A549 (cell line): Measurements from ENCODE around the gene ACAD11. TPM values are rescaled to one million over a fixed set of nuclear protein-coding genes. Genes with fewer than 3 reads are reported as not detected.

Experiments used
- ATAC-seq, 2 experiments: fragments of 200-7000 bp in 1 of 2; fragments of >200 bp in 1 of 2; cut with Nextera tagmentation in 1 of 2; cut with Tn5 transposase in 1 of 2; 3 replicates each; pipeline versions ENCODE4 v1.8.0 to v1.9.1; 2018 to 2020; ENCODE audit warnings: mild to moderate bottlenecking in 1 of 2, moderate library complexity in 1 of 2
- CTCF ChIA-PET: fragments of 300-600 bp; sonication (Branson Sonifier 250); formaldehyde crosslinking; extraction: SDS; loops from one replicate; lab custom pipeline; 2021; ENCODE audit warnings: antibody characterized with exemption, inconsistent platforms; lab: Yijun Ruan, JAX
- POLR2A ChIA-PET: fragments of 350-600 bp; formaldehyde crosslinking; extraction: SDS; loops from one replicate; lab custom pipeline; 2021; ENCODE audit warnings: antibody characterized with exemption, inconsistent platforms; lab: Yijun Ruan, JAX
- DNase-seq, 2 experiments: peaks; one replicate each; pipeline versions ENCODE4 v3.0.0 to v3.0.0-alpha.2; 2011 to 2016; ENCODE audit warnings: low read depth in 1 of 2, low spot score in 1 of 2
- FAIRE-seq: peaks from 2 replicates; lab custom pipeline; 2011; peaks lifted over from hg19 to GRCh38; lab: Jason Lieb, UNC
- H3K27ac ChIP-seq, 2 experiments: fragments of >200 bp; sonication (Bioruptor Twin); formaldehyde crosslinking; 3 replicates each; pipeline ENCODE4 v1.5.1; 2016 to 2017
- H3K4me1 ChIP-seq: fragments of >200 bp; sonication (Bioruptor Twin); formaldehyde crosslinking; 3 replicates; pipeline ENCODE4 v1.6.1; 2016
- H3K4me2 ChIP-seq: fragments of >200 bp; sonication (Bioruptor Twin); formaldehyde crosslinking; 3 replicates; pipeline ENCODE4 v1.6.1; 2016
- H3K4me3 ChIP-seq: fragments of >200 bp; sonication (Bioruptor Twin); formaldehyde crosslinking; 3 replicates; pipeline ENCODE4 v1.5.1; 2016
- H3K9me3 ChIP-seq: fragments of >200 bp; sonication (Bioruptor Twin); formaldehyde crosslinking; 3 replicates; pipeline ENCODE4 v1.6.1; 2016
- BHLHE40 ChIP-seq: IDR thresholded peaks from 2 replicates; pipeline ENCODE4 v1.6.1; 2012; ENCODE audit warnings: low read depth, low read length, inconsistent platforms
- CEBPB ChIP-seq, 2 experiments: fragments of >200 bp in 1 of 2; sonication (Bioruptor Twin) in 1 of 2; formaldehyde crosslinking in 1 of 2; IDR thresholded peaks; 2 replicates each; pipeline ENCODE4 v1.6.1; 2012 to 2016
- CHD2 ChIP-seq: fragments of 150-350 bp; IDR thresholded peaks from 2 replicates; pipeline ENCODE4 v1.6.1; 2014; ENCODE audit warnings: low read length; ENCODE audit not compliant: partially characterized antibody
- CHD4 ChIP-seq: fragments of 200-600 bp; sonication (generic); IDR thresholded peaks from 2 replicates; pipeline ENCODE4 v1.6.1; 2016; ENCODE audit warnings: antibody characterized with exemption, mild to moderate bottlenecking, borderline replicate concordance
- E2F6 ChIP-seq: IDR thresholded peaks from 2 replicates; pipeline ENCODE4 v1.6.1; 2012; ENCODE audit warnings: low read depth, borderline replicate concordance
- EHF ChIP-seq: fragments of 250-450 bp; sonication (Bioruptor Pico); IDR thresholded peaks from 2 replicates; pipeline ENCODE4 v1.5.0; 2020; ENCODE audit warnings: mild to moderate bottlenecking
- EP300 ChIP-seq, 2 experiments: fragments of >200 bp; sonication (Bioruptor Twin); formaldehyde crosslinking; IDR thresholded peaks; 2 replicates in 1 of 2; 3 replicates in 1 of 2; pipeline ENCODE4 v1.6.1; 2016 to 2017
- ESRRA ChIP-seq: fragments of 150-350 bp; IDR thresholded peaks from 2 replicates; pipeline ENCODE4 v1.6.1; 2014; ENCODE audit warnings: mild to moderate bottlenecking, low read length, borderline replicate concordance
- FOSL2 ChIP-seq, 2 experiments: fragments of 450-650 bp in 1 of 2; fragments of >200 bp in 1 of 2; sonication (Bioruptor Twin) in 1 of 2; formaldehyde crosslinking; IDR thresholded peaks; 2 replicates each; pipeline versions ENCODE4 v1.5.0 to v1.6.1; 2016 to 2020; ENCODE audit warnings: mild to moderate bottlenecking in 1 of 2, moderate library complexity in 1 of 2
- HES2 ChIP-seq: fragments of >200 bp; sonication (Bioruptor Twin); formaldehyde crosslinking; IDR thresholded peaks from 2 replicates; pipeline ENCODE4 v1.6.1; 2016
- HMGXB4 ChIP-seq: fragments of 250-450 bp; sonication (Bioruptor Pico); IDR thresholded peaks from 2 replicates; pipeline ENCODE4 v1.5.0; 2021; ENCODE audit warnings: mild to moderate bottlenecking, moderate library complexity, borderline replicate concordance
- HOXA7 ChIP-seq: fragments of 250-450 bp; sonication (Bioruptor Pico); IDR thresholded peaks from 2 replicates; pipeline ENCODE4 v1.5.0; 2020; ENCODE audit warnings: mild to moderate bottlenecking, moderate library complexity
- HOXB5 ChIP-seq: fragments of 250-450 bp; sonication (Bioruptor Pico); IDR thresholded peaks from 2 replicates; pipeline ENCODE4 v1.5.0; 2020; ENCODE audit warnings: mild to moderate bottlenecking, moderate library complexity
- JUN ChIP-seq, 2 experiments: fragments of >200 bp; sonication (Bioruptor Twin); formaldehyde crosslinking; IDR thresholded peaks; 2 replicates in 1 of 2; 3 replicates in 1 of 2; pipeline ENCODE4 v1.6.1; 2016 to 2017
- JUNB ChIP-seq: fragments of >200 bp; sonication (Bioruptor Twin); formaldehyde crosslinking; IDR thresholded peaks from 2 replicates; pipeline ENCODE4 v1.6.1; 2016
- KDM5A ChIP-seq: fragments of 200-600 bp; sonication (generic); IDR thresholded peaks from 2 replicates; pipeline ENCODE4 v1.6.1; 2016; ENCODE audit warnings: antibody characterized with exemption, mild to moderate bottlenecking
- MAX ChIP-seq: IDR thresholded peaks from 2 replicates; pipeline ENCODE4 v1.6.1; 2012
- MAZ ChIP-seq: fragments of 150-350 bp; IDR thresholded peaks from 2 replicates; pipeline ENCODE4 v1.6.1; 2014; ENCODE audit warnings: antibody characterized with exemption, low read depth, low read length, borderline replicate concordance
- MYC ChIP-seq: IDR thresholded peaks from 2 replicates; pipeline ENCODE4 v1.6.1; 2012; ENCODE audit warnings: mild to moderate bottlenecking, inconsistent platforms, low read length, improper control_type of control experiment, borderline replicate concordance
- NFE2L2 ChIP-seq: fragments of 150-350 bp; conservative IDR thresholded peaks from 2 replicates; pipeline ENCODE4 v1.6.1; 2014; ENCODE audit warnings: low read length
- NR3C1 ChIP-seq: fragments of >200 bp; sonication (Bioruptor Twin); formaldehyde crosslinking; IDR thresholded peaks from 3 replicates; pipeline ENCODE4 v1.6.1; 2017
- PBX3 ChIP-seq: IDR thresholded peaks from 2 replicates; pipeline ENCODE4 v1.6.1; 2012
- POLR2A ChIP-seq: IDR thresholded peaks from 2 replicates; pipeline ENCODE4 v1.6.1; 2012; ENCODE audit warnings: mild to moderate bottlenecking, low read length
- POLR2AphosphoS2 ChIP-seq: conservative IDR thresholded peaks from 2 replicates; pipeline ENCODE4 v1.6.1; 2012; ENCODE audit warnings: low read length, improper control_type of control experiment, inconsistent platforms
- RAD21 ChIP-seq, 2 experiments: fragments of >200 bp in 1 of 2; sonication (Bioruptor Twin) in 1 of 2; formaldehyde crosslinking in 1 of 2; IDR thresholded peaks in 1 of 2; conservative IDR thresholded peaks in 1 of 2; 2 replicates in 1 of 2; 3 replicates in 1 of 2; pipeline ENCODE4 v1.6.1; 2012 to 2018; ENCODE audit warnings: inconsistent platforms in 1 of 2
- RNF2 ChIP-seq: fragments of 200-600 bp; sonication (generic); IDR thresholded peaks from 2 replicates; pipeline ENCODE4 v1.6.1; 2016; ENCODE audit warnings: low read depth, mild to moderate bottlenecking, antibody characterized with exemption, moderate library complexity, borderline replicate concordance
- SREBF2 ChIP-seq: fragments of 450-650 bp; IDR thresholded peaks from 2 replicates; pipeline ENCODE4 v1.6.1; 2014; ENCODE audit warnings: mild to moderate bottlenecking, moderate library complexity
- TP53 ChIP-seq: fragments of 250-450 bp; sonication (Bioruptor Pico); IDR thresholded peaks from 2 replicates; pipeline ENCODE4 v1.5.0; 2021; ENCODE audit warnings: mild to moderate bottlenecking, moderate library complexity
- USF2 ChIP-seq: fragments of 450-650 bp; IDR thresholded peaks from 2 replicates; pipeline ENCODE4 v1.6.1; 2014; ENCODE audit warnings: antibody characterized with exemption
- ZFP36 ChIP-seq: fragments of 450-650 bp; IDR thresholded peaks from 2 replicates; pipeline ENCODE4 v1.6.1; 2014; ENCODE audit warnings: borderline replicate concordance; ENCODE audit not compliant: partially characterized antibody
- ZSCAN20 ChIP-seq: fragments of 250-450 bp; sonication (Bioruptor Pico); IDR thresholded peaks from 2 replicates; pipeline ENCODE4 v1.8.0; 2022; ENCODE audit warnings: mild to moderate bottlenecking, moderate library complexity
- WGBS: methylation state at CpG from one replicate; pipeline ENCODE4 v1.1.6; 2017; ENCODE audit errors: missing lambda C conversion rate; 5-methylcytosine and 5-hydroxymethylcytosine counted together
- polyA plus RNA-seq, 4 experiments: library from polyadenylated mRNA; depleted of rRNA in 3 of 4; stranded (reverse); fragments of >200 nt; fragmentation: RNase III in 1 of 4; extraction: RNeasy Plus Mini Kit Qiagen cat#74134 plus additional on column Dnase treatment in 1 of 4; gene quantifications; 2 replicates in 3 of 4; 3 replicates in 1 of 4; pipeline ENCODE4 v1.2.3, GENCODE V29; 2011 to 2017

ACAD11 gene
- polyA plus RNA-seq, 2 of the 4 experiments (the other 2 are of a cell fraction): 10.3 to 19.2 TPM

- DNase-seq: no peak
- Histone ChIP-seq H3K4me2 (no peak overlapping the region), H3K4me1 (no peaks in the 10 kb centered on the region), H3K4me3 (no peak overlapping the region), H3K27ac (no peak overlapping the region), H3K9me3 (peaks cover 5% of the 10 kb centered on the region; the same call in 1 of the 3 replicates)
- TF ChIP-seq POLR2A (no peak), HMGXB4 (no peak), ZSCAN20 (CRISPR knock-in tag) (no peak), POLR2AphosphoS2 (no peak), CHD2 (no peak), JUNB (no peak), RAD21 (conservative IDR thresholded peaks at IDR 0.05 in 1 of 2, IDR thresholded peaks at IDR 0.05 in 1 of 2) (no peak), CHD4 (no peak), USF2 (no peak), EHF (CRISPR knock-in tag) (no peak), FOSL2 (IDR thresholded peaks at IDR 0.05) (no peak), FOSL2 (CRISPR knock-in tag; IDR thresholded peaks at IDR 0.05) (no peak), HOXB5 (CRISPR knock-in tag) (no peak), MAX (no peak), ZFP36 (no peak)
- 92% methylated on average over 5 of the region's 5 CpGs for WGBS
- ATAC-seq: no peak
- ChIA-PET POLR2A (no interaction called here), CTCF (no interaction called here)
- no peak for FAIRE-seq
These were observed 85.8 kb downstream of the ACAD11 start for GRCh38 chr3:132573797-132574211.

- no peak overlapping the region for H3K4me2 ChIP-seq
- H3K4me1 ChIP-seq: no peaks in the 10 kb centered on the region
- H3K4me3 ChIP-seq: no peak overlapping the region
- ChIA-PET CTCF (no interaction called here), POLR2A (no interaction called here)
- TF ChIP-seq KDM5A: no peak
- no peak for TF ChIP-seq PBX3
- TF ChIP-seq HOXA7 (CRISPR knock-in tag): no peak
- no peak for TF ChIP-seq FOSL2 (IDR thresholded peaks at IDR 0.05)
- no peak for TF ChIP-seq FOSL2 (CRISPR knock-in tag; IDR thresholded peaks at IDR 0.05)
- TF ChIP-seq POLR2A: no peak
- TF ChIP-seq NR3C1: no peak
- TF ChIP-seq NFE2L2: no peak
- no peak for TF ChIP-seq SREBF2
- TF ChIP-seq RNF2: no peak
- TF ChIP-seq CHD4: no peak
- no peak for TF ChIP-seq POLR2AphosphoS2
- DNase-seq (no peak), FAIRE-seq (no peak), ATAC-seq (no peak)
- H3K9me3 ChIP-seq: peaks cover 5% of the 10 kb centered on the region; the same call in 1 of the 3 replicates
- no peak overlapping the region for H3K27ac ChIP-seq
- 74% methylated on average over 2 of the region's 2 CpGs for WGBS
These were observed 89.6 kb downstream of the ACAD11 start for GRCh38 chr3:132570016-132570415.

GRCh38 chr3:132569580-132569979, 90.0 kb downstream of the ACAD11 start:
- H3K4me3 ChIP-seq: no peak overlapping the region
- no peak overlapping the region for H3K27ac ChIP-seq
- ChIA-PET POLR2A (no interaction called here), CTCF (no interaction called here)
- H3K4me1 ChIP-seq: no peaks in the 10 kb centered on the region
- FAIRE-seq (no peak), DNase-seq (no peak), ATAC-seq (no peak)
- no peak overlapping the region for H3K4me2 ChIP-seq
- H3K9me3 ChIP-seq: peaks cover 5% of the 10 kb centered on the region; the same call in 1 of the 3 replicates
- 87% methylated on average over 1 of the region's 1 CpG for WGBS
- TF ChIP-seq EHF (CRISPR knock-in tag) (no peak), TP53 (CRISPR knock-in tag) (no peak), ESRRA (no peak), HES2 (no peak), BHLHE40 (no peak), E2F6 (no peak), MAZ (no peak), HOXB5 (CRISPR knock-in tag) (no peak), JUN (IDR thresholded peaks at IDR 0.05) (no peak), MYC (no peak), EP300 (IDR thresholded peaks at IDR 0.05) (no peak), CEBPB (IDR thresholded peaks at IDR 0.05) (no peak)
